ENCODE results near the gene NRXN3.

NRXN3 gene

DNA sequence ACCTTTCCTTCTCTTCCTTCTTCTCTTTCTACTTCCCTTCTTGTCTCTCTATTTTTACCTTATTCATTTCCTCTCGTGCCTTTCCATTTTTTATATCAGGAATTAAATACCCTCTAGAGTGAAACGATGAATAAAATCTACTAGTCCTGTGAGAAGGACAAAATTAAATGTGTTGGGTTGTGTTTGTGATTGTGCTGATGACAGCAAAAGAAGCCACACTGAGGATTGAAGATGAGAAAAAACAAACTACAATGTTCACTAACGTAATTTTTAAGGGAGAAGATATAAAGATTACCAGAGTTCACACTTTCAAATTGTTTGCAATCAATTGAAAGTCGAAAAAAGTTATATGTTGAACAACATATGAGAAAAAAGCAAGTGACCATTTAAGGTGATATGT, 1029.0 kb downstream of the NRXN3 start:
- no peaks in the 10 kb centered on the region for H3K36me3 ChIP-seq (ENCODE audit: low read length)
- H3K9me2 ChIP-seq (replicated peaks; ENCODE audit: insufficient read depth, low read length) = 0 out of 2 replicates have a peak, but pooled peaks cover 3% of the 10 kb centered on the region
- H3K79me2 ChIP-seq (ENCODE audit: insufficient read depth, low read length) = no peaks in the 10 kb centered on the region
- no peak overlapping the region for H3K4me2 ChIP-seq (ENCODE audit: low read depth, low read length, poor library complexity, severe bottlenecking)
- H4K20me1 ChIP-seq (ENCODE audit: low read depth, low read length) = no peaks in the 10 kb centered on the region
- no peaks in the 10 kb centered on the region for H3K27me3 ChIP-seq (ENCODE audit: low read length)
- H3K9me3 ChIP-seq (ENCODE audit: insufficient read depth, low read length) = no peaks in the 10 kb centered on the region
- H3K9ac ChIP-seq (ENCODE audit: low read length) = no peak overlapping the region
- H3K27ac ChIP-seq (ENCODE audit: low read depth, low read length) = no peak overlapping the region
- no peak overlapping the region for H3K4me3 ChIP-seq (ENCODE audit: insufficient read depth, low read length, poor library complexity, severe bottlenecking)
- TF ChIP-seq, protein P1, sequence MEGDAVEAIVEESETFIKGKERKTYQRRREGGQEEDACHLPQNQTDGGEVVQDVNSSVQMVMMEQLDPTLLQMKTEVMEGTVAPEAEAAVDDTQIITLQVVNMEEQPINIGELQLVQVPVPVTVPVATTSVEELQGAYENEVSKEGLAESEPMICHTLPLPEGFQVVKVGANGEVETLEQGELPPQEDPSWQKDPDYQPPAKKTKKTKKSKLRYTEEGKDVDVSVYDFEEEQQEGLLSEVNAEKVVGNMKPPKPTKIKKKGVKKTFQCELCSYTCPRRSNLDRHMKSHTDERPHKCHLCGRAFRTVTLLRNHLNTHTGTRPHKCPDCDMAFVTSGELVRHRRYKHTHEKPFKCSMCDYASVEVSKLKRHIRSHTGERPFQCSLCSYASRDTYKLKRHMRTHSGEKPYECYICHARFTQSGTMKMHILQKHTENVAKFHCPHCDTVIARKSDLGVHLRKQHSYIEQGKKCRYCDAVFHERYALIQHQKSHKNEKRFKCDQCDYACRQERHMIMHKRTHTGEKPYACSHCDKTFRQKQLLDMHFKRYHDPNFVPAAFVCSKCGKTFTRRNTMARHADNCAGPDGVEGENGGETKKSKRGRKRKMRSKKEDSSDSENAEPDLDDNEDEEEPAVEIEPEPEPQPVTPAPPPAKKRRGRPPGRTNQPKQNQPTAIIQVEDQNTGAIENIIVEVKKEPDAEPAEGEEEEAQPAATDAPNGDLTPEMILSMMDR (IDR thresholded peaks at IDR 0.05; ENCODE audit: insufficient read depth, low read length, poor library complexity, severe bottlenecking) = no peak
- TF ChIP-seq EZH2phosphoT487 (conservative IDR thresholded peaks at IDR 0.05; ENCODE audit: low read length) = no peak
- no peaks in the 10 kb centered on the region for H3F3A ChIP-seq (ENCODE audit: insufficient read depth)
- H2AFZ ChIP-seq (ENCODE audit: low read depth, low read length, severe bottlenecking) = no peak overlapping the region

DNA sequence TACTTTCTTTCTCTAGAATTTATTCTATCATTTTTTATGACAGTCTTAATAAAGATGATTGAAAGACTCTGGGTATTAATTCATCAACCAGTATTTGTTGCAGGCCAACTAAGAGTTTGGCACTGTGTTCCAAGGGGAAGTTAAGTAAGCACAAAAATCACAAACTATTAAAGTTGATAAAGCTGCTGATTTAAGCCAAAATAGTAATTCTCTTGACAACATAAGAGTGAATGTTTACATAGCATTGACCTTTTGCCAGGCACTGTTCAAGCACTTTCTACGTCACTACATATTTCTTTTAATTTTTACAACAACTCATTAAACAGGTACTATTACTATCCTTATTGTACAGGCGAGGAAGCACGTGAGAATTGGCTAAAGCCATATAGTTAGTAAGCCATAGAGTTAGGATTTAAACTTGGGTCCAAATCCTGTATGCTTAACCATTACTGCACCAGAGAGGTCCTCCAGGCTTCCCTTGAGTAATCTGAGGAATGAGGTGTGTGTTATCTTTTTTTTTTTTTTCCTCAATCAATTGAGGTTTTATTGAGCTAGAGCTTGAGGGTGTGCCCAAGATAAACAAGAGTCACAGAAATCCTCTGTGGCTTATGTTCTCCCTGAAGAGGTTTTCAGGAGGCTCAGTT, 1031.5 kb downstream of the NRXN3 start:
- H3K4me3 ChIP-seq (ENCODE audit: insufficient read depth, low read length, poor library complexity, severe bottlenecking) = no peak overlapping the region
- TF ChIP-seq, protein P1 (IDR thresholded peaks at IDR 0.05; ENCODE audit: insufficient read depth, low read length, poor library complexity, severe bottlenecking) = no peak
- no peak for TF ChIP-seq EZH2phosphoT487 (conservative IDR thresholded peaks at IDR 0.05; ENCODE audit: low read length)
- no peaks in the 10 kb centered on the region for H3K9me3 ChIP-seq (ENCODE audit: insufficient read depth, low read length)
- 0 out of 2 replicates have a peak, but pooled peaks cover 3% of the 10 kb centered on the region for H3K9me2 ChIP-seq (replicated peaks; ENCODE audit: insufficient read depth, low read length)
- no peak overlapping the region for H2AFZ ChIP-seq (ENCODE audit: low read depth, low read length, severe bottlenecking)
- no peak overlapping the region for H3K4me2 ChIP-seq (ENCODE audit: low read depth, low read length, poor library complexity, severe bottlenecking)
- H3K79me2 ChIP-seq (ENCODE audit: insufficient read depth, low read length) = no peaks in the 10 kb centered on the region
- no peaks in the 10 kb centered on the region for H3K27me3 ChIP-seq (ENCODE audit: low read length)
- no peak overlapping the region for H3K27ac ChIP-seq (ENCODE audit: low read depth, low read length)
- H4K20me1 ChIP-seq (ENCODE audit: low read depth, low read length) = no peaks in the 10 kb centered on the region
- H3F3A ChIP-seq (ENCODE audit: insufficient read depth) = no peaks in the 10 kb centered on the region
- H3K9ac ChIP-seq (ENCODE audit: low read length) = no peak overlapping the region
- no peaks in the 10 kb centered on the region for H3K36me3 ChIP-seq (ENCODE audit: low read length)

DNA sequence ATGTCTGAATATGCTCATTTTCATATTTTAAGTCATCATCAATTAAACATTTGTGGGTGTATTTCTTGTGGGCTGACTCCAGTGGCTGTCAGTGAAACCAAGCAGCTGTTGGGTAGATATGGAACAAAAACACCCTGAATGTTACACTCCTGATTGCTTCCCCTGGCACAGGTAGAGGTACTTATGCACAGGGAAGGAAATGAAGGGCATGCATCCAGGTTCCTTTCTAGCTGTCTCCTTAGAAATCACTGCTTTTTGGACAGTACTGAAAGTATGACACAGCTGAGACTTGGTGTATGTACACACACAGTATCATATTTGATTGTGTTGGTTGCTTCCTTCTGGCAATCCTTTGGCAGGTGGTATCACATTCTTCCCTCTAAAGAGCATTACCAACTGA, 1034.4 kb downstream of the NRXN3 start:
- Histone ChIP-seq H3K4me2 (ENCODE audit: low read depth, low read length, poor library complexity, severe bottlenecking) (no peak overlapping the region), H3F3A (ENCODE audit: insufficient read depth) (no peaks in the 10 kb centered on the region), H2AFZ (ENCODE audit: low read depth, low read length, severe bottlenecking) (no peak overlapping the region), H3K9me2 (replicated peaks; ENCODE audit: insufficient read depth, low read length) (0 out of 2 replicates have a peak, but pooled peaks cover 3% of the 10 kb centered on the region), H3K9ac (ENCODE audit: low read length) (no peak overlapping the region), H3K27ac (ENCODE audit: low read depth, low read length) (no peak overlapping the region), H3K9me3 (ENCODE audit: insufficient read depth, low read length) (no peaks in the 10 kb centered on the region), H3K27me3 (ENCODE audit: low read length) (no peaks in the 10 kb centered on the region), H3K4me3 (ENCODE audit: insufficient read depth, low read length, poor library complexity, severe bottlenecking) (no peak overlapping the region), H4K20me1 (ENCODE audit: low read depth, low read length) (no peaks in the 10 kb centered on the region), H3K79me2 (ENCODE audit: insufficient read depth, low read length) (no peaks in the 10 kb centered on the region), H3K36me3 (ENCODE audit: low read length) (no peaks in the 10 kb centered on the region)
- TF ChIP-seq, protein P1 (IDR thresholded peaks at IDR 0.05; ENCODE audit: insufficient read depth, low read length, poor library complexity, severe bottlenecking) = no peak
- TF ChIP-seq EZH2phosphoT487 (conservative IDR thresholded peaks at IDR 0.05; ENCODE audit: low read length) = no peak
